Adipose tissue (tissue), 3 donors: ENCODE data around the gene GPR158. TPM values are rescaled to one million over a fixed set of nuclear protein-coding genes. Genes with fewer than 3 reads are reported as not detected.

Experiments
- H3K27ac ChIP-seq: one replicate; pipeline ENCODE4 v1.5.1; 2013; ENCODE audit warnings: low read depth, low read length
- WGBS, 3 donors: extraction: QIAGEN DNeasy Blood & Tissue Kit; methylation state at CpG; one replicate each; pipeline ENCODE4 v1.1.7; 2013; 5-methylcytosine and 5-hydroxymethylcytosine counted together
- polyA plus RNA-seq, 3 donors: library from polyadenylated mRNA; stranded (reverse); fragments of 200-250 nt; gene quantifications; one replicate each; pipeline ENCODE4 v1.2.3, GENCODE V29; 2013
- donor health status: healthy with polysubstance abuse.
- donor health status: Bipolar disorder and iron deficiency.
- donor health status: healthy.

The GPR158 gene
- polyA plus RNA-seq, 3 donors: under 0.01 to 0.19 (median 0.12) TPM

DNA sequence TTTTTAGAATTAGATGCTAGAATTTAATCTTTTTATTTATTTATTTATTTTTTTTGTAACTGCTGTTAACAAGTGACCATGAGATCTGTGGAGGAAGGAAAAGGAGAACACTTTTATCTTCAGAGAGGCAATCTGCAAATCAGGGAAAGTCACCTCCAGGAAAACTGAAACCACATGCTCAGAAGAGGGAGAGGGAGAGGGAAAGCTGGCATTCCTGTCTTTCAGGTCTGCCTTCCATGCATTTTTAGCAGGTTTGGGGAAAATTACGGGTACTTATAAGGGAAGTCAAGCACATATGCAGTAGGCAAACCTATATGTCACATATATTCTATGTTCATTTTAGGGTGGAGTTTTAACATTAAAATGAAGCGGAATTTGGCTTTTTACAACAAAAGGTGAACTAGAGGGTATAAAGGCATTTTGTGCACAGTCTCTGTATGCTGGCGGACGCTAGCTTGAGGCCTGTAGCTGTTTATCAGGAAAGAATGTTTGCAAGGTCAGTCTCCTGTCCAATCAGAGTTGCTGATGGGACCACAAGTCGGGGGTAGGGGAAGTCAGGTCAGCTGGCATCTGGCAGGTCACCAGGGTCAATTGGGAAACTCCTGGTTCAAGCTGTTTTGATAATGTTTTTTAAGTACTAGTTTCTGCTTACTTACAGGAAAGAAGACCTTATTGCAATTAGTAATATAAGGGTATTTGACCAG, 333.5 kb downstream of the GPR158 start:
- WGBS, 3 donors: 43 to 65% (median 59%) methylated on average over 5 of the region's 5 CpGs
- H3K27ac ChIP-seq: no peak overlapping the region

DNA sequence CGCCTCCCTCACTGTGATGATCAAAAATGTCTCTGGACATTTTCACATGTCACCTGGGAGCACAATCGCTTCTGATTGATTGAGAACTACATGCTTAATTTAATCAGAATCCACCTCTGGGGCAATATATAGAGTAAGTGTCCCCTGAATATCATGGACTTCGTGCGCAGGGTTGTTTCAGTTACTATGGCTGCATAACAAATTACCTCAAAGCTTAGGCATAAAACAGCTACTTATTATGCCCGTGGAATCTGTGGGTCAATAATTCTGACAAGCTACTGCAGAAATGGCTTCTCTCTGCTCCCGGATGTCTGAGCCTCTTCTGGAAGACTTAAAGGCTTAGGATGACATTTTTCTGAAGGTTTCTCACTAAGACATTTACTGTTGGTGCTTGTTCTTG, 334.4 kb downstream of the GPR158 start:
- 40 to 82% (median 82%) methylated on average over 6 of the region's 6 CpGs for WGBS, 3 donors
- no peak overlapping the region for H3K27ac ChIP-seq

GRCh38 chr10:25522294-25522693, 347.5 kb downstream of the GPR158 start:
- WGBS, 3 donors: 77 to 88% (median 88%) methylated on average over 2 of the region's 2 CpGs
- no peak overlapping the region for H3K27ac ChIP-seq

GRCh38 chr10:25522946-25523608, 348.3 kb downstream of the GPR158 start:
- 58 to 76% (median 75%) methylated on average over 4 of the region's 4 CpGs for WGBS, 3 donors
- no peak overlapping the region for H3K27ac ChIP-seq

- WGBS, 3 donors: 49 to 68% (median 57%) methylated on average over 7 of the region's 7 CpGs
- H3K27ac ChIP-seq: no peak overlapping the region
Measured at GRCh38 chr10:25530306-25530705, 355.5 kb downstream of the GPR158 start.

GRCh38 chr10:25531457-25532061, 356.8 kb downstream of the GPR158 start:
- WGBS, 3 donors: 57 to 64% (median 62%) methylated on average over 5 of the region's 5 CpGs
- H3K27ac ChIP-seq: no peak overlapping the region

- no peak overlapping the region for H3K27ac ChIP-seq
- WGBS, 3 donors: 53 to 69% (median 66%) methylated on average over 3 of the region's 3 CpGs
Measured at GRCh38 chr10:25532213-25532612, 357.4 kb downstream of the GPR158 start.

GRCh38 chr10:25536027-25536426, 361.2 kb downstream of the GPR158 start:
- no peak overlapping the region for H3K27ac ChIP-seq

GRCh38 chr10:25547382-25547781, 372.6 kb downstream of the GPR158 start:
- no peak overlapping the region for H3K27ac ChIP-seq
- 43 to 55% (median 44%) methylated on average over 4 of the region's 4 CpGs for WGBS, 3 donors

- WGBS, 3 donors: 73 to 89% (median 85%) methylated on average over 5 of the region's 5 CpGs
Measured at GRCh38 chr10:25552283-25552919, 377.6 kb downstream of the GPR158 start.

GRCh38 chr10:25555865-25556264, 381.1 kb downstream of the GPR158 start:
- WGBS, 3 donors: 72 to 88% (median 84%) methylated on average over 5 of the region's 5 CpGs
- no peak overlapping the region for H3K27ac ChIP-seq

More at GRCh38 chr10:25552283-25552919, 377.6 kb downstream of the GPR158 start:
- no peak overlapping the region for H3K27ac ChIP-seq

DNA sequence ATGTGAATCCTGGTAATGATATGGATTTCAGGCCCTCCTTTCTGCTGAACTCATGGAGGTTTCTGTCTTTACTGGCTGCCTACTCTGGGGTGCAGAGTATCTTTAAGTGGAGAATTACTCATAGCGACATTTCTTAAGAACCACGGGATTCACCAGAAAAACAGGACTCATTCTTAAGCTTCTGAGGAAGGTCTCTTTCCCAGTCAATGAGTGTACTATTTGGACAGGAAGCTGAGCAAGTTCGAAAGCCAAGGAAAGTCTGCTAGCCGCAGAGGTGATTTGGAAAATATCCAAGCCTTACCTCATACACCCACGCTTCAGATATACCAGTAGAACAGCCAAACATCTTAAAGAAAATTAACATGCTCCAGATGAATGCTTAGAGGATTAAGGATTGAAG, 381.7 kb downstream of the GPR158 start:
- no peak overlapping the region for H3K27ac ChIP-seq
- 43 to 52% (median 49%) methylated on average over 5 of the region's 5 CpGs for WGBS, 3 donors

DNA sequence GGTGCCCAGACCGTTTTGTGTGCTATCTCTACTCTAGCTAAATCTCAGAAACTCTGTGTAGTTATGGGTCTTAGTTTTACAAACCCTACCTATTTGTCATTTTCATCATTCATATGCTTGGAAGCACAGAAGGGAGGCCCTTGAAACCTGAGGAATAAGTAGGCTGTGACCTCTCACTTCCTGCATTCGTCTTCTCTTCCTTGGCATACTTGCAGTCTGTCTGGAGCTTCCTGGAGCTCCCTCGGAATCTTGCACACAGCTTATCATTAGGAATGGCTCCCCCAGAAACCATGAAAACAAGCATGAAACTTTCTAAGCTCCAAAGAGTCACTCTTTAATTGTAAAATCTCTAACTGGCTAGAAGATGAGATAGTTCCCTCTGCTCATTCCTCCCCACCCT, 382.3 kb downstream of the GPR158 start:
- H3K27ac ChIP-seq: no peak overlapping the region
- WGBS, 3 donors: 35 to 42% (median 37%) methylated on average over 3 of the region's 3 CpGs

GRCh38 chr10:25561758-25562157, 387.0 kb downstream of the GPR158 start:
- no peak overlapping the region for H3K27ac ChIP-seq
- 85 to 88% (median 86%) methylated on average over 2 of the region's 2 CpGs for WGBS, 3 donors

DNA sequence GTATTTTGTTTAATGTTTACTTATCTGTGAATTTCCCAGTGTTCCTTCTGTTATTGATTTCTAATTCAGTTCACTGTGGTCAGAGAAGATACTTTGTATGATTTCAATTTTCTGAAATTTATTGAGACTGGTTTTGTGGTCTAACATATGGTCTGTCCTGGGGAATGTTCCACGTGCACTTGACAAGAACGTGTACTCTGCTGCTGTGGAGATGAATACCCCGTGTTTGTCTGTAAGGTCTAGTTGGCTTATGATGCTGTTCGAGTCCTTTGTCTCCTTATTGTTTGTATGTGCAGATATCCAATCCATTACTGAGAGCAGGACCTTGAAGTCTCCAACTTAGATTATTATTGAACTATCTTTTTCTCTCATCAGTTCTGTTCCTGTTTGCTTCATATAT, 387.7 kb downstream of the GPR158 start:
- WGBS, 3 donors: 66 to 84% (median 78%) methylated on average over 4 of the region's 4 CpGs
- H3K27ac ChIP-seq: no peak overlapping the region

GRCh38 chr10:25564351-25564750, 389.6 kb downstream of the GPR158 start:
- WGBS, 3 donors: 56 to 83% (median 73%) methylated on average over 6 of the region's 6 CpGs
- H3K27ac ChIP-seq: no peak overlapping the region

DNA sequence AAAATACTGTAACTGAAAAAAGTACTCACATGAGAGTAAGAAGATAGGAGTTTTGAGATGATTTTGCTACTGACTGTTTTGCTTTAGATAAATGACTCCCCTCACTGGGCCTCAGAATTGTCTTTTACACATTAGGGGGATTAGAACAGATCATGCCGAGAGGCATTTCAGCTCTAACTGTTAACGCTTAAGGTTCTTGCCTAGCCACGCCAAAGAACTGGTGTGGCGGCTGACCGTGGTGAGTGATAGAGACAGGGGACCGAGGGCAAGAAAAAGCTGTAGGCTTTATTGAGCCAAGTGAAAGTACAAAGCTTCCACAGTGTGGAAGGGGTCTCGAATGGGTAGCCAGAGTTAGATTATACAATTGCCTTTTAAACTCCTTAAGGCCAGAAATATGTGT, 390.8 kb downstream of the GPR158 start:
- H3K27ac ChIP-seq: no peak overlapping the region
- 61 to 68% (median 63%) methylated on average over 7 of the region's 7 CpGs for WGBS, 3 donors

DNA sequence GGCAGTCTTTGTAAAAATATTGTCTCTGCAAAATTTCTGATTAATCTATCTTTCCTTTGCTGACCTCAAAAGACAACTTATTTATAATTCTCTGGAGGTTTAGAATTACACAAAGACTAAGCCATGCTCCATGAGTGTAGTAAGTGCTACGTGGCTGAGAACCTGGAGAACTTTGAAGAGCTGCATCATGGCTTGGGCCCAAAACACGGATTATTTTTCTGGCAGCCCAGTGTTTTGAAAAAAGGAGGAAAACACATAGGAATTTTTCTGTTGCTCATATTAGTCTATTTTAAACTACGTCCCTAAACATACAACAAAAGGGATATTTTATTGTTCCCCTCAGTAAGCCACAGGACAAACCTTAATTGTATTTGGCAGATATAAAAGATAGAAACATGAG, 398.5 kb downstream of the GPR158 start:
- H3K27ac ChIP-seq: no peak overlapping the region
- 51 to 55% (median 54%) methylated on average over 3 of the region's 3 CpGs for WGBS, 3 donors

GRCh38 chr10:25575343-25575742, 400.5 kb downstream of the GPR158 start:
- H3K27ac ChIP-seq: no peak overlapping the region
- 57 to 68% (median 62%) methylated on average over 7 of the region's 7 CpGs for WGBS, 3 donors
